BE2C (cell line): ENCODE measurements around the gene CFAP70.

ENCODE experiments used
- DNase-seq: peaks from one replicate; pipeline ENCODE4 v3.0.0-alpha.2; 2020
- H3K27me3 ChIP-seq: fragments of 250-450 bp; sonication (Bioruptor Pico); 2 replicates; pipeline ENCODE4 v1.5.1; 2020; ENCODE audit warnings: mild to moderate bottlenecking
- H3K36me3 ChIP-seq: fragments of 250-450 bp; sonication (Bioruptor Pico); 2 replicates; pipeline ENCODE4 v1.5.1; 2020; ENCODE audit warnings: mild to moderate bottlenecking
- H3K4me1 ChIP-seq: fragments of 250-450 bp; sonication (Bioruptor Pico); 2 replicates; pipeline ENCODE4 v1.5.1; 2020
- H3K4me3 ChIP-seq: 2 replicates; pipeline ENCODE4 v1.5.1; 2011; ENCODE audit warnings: low read depth, low read length
- H3K9me3 ChIP-seq: fragments of 250-450 bp; sonication (Bioruptor Pico); 2 replicates; pipeline ENCODE4 v1.5.1; 2020
- CTCF ChIP-seq: IDR thresholded peaks from 2 replicates; pipeline ENCODE4 v1.5.1; 2012; ENCODE audit warnings: mild to moderate bottlenecking, low read depth, low read length

Gene CFAP70

GRCh38 chr10:73357821-73358220 is 843 bp downstream of the CFAP70 start:
- no peak for DNase-seq
- Histone ChIP-seq H3K36me3 (no peaks in the 10 kb centered on the region), H3K4me1 (no peaks in the 10 kb centered on the region), H3K9me3 (no peaks in the 10 kb centered on the region), H3K27me3 (peaks cover 37% of the 10 kb centered on the region), H3K4me3 (peak overlapping the region; percentile 85)
- no peak for TF ChIP-seq CTCF

DNA sequence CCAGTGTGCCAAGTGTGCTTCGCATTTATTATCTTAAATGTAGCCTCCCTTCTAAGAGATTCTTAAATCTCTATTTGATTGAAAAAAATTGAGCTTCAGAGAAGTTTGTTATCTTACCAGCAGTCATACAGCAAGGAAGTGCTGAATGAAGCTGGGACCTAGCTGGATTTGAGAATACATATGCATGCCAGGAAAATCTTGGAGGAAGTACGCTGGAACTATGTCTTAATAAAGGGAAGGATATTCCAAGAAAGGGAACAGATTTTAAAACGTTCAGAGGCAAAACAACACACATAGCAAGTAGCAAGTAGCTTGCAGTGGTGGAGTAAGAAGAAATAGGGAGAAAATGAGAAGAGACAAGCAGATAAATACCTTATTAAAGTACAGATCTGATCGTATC is 1.5 kb downstream of the CFAP70 start:
- H3K4me3 ChIP-seq: no peak overlapping the region
- H3K36me3 ChIP-seq: no peaks in the 10 kb centered on the region
- no peak for TF ChIP-seq CTCF
- DNase-seq: no peak
- H3K27me3 ChIP-seq: peaks cover 42% of the 10 kb centered on the region
- no peaks in the 10 kb centered on the region for H3K9me3 ChIP-seq
- no peaks in the 10 kb centered on the region for H3K4me1 ChIP-seq

- Histone ChIP-seq H3K4me3 (no peak overlapping the region), H3K9me3 (no peaks in the 10 kb centered on the region), H3K27me3 (peaks cover 3% of the 10 kb centered on the region), H3K36me3 (no peaks in the 10 kb centered on the region), H3K4me1 (no peaks in the 10 kb centered on the region)
- no peak for DNase-seq
- no peak for TF ChIP-seq CTCF
Observed at GRCh38 chr10:73344269-73344668, 14.4 kb downstream of the CFAP70 start.

GRCh38 chr10:73340121-73340520 is 18.5 kb downstream of the CFAP70 start:
- no peaks in the 10 kb centered on the region for H3K36me3 ChIP-seq
- H3K4me3 ChIP-seq: no peak overlapping the region
- no peaks in the 10 kb centered on the region for H3K4me1 ChIP-seq
- no peak for DNase-seq
- no peak for TF ChIP-seq CTCF
- H3K27me3 ChIP-seq: no peaks in the 10 kb centered on the region
- no peaks in the 10 kb centered on the region for H3K9me3 ChIP-seq

DNA sequence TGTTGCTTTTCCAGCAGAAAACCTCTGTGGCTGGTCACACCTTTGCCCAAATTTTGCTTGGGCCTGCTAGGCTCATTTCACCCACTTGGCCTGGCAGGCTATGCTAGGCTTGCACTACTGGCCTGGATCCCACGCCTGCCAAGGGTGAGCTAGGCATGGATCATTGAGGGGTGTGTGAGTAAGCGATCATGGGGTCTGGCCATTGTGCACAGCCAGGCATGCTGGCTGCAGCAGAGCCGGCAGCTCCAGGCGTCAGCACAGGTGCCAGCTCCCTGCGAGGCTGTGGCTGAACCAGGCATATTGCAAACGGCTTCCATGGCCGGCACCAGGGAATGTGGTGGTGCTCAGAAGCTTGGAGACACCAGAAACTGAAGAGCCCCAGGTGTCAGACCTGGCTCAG is 19.2 kb downstream of the CFAP70 start:
- Histone ChIP-seq H3K27me3 (no peaks in the 10 kb centered on the region), H3K9me3 (no peaks in the 10 kb centered on the region), H3K36me3 (no peaks in the 10 kb centered on the region), H3K4me3 (no peak overlapping the region), H3K4me1 (no peaks in the 10 kb centered on the region)
- no peak for DNase-seq
- TF ChIP-seq CTCF: no peak

GRCh38 chr10:73338801-73339368 is 19.8 kb downstream of the CFAP70 start:
- no peak for TF ChIP-seq CTCF
- Histone ChIP-seq H3K9me3 (no peaks in the 10 kb centered on the region), H3K4me1 (no peaks in the 10 kb centered on the region), H3K4me3 (no peak overlapping the region), H3K27me3 (no peaks in the 10 kb centered on the region), H3K36me3 (no peaks in the 10 kb centered on the region)
- DNase-seq: no peak
